GM23248 (cell line): Measurements from ENCODE around the gene MEI4. TPM values are rescaled to one million over a fixed set of nuclear protein-coding genes. Genes with fewer than 3 reads are reported as not detected.
"Not testable (repeated sequence)": the region's sequence is repeated elsewhere in the genome, so short reads cannot be mapped to it uniquely, and the experiment has no call there.

Experiments
- DNase-seq: peaks from one replicate; pipeline ENCODE4 v3.0.0-alpha.2; 2015
- H2AFZ ChIP-seq: fragments of 200-600 bp; sonication (generic); 2 replicates; pipeline ENCODE4 v1.6.1; 2016; ENCODE audit warnings: antibody characterized with exemption
- H3F3A ChIP-seq: fragments of 200-600 bp; sonication (generic); 2 replicates; pipeline ENCODE4 v1.6.1; 2016; ENCODE audit warnings: mild to moderate bottlenecking, antibody characterized with exemption, mixed run types; ENCODE audit not compliant: insufficient read depth
- H3K27ac ChIP-seq: fragments of 200-600 bp; sonication (generic); 2 replicates; pipeline ENCODE4 v1.5.1; 2016; ENCODE audit warnings: mild to moderate bottlenecking
- H3K27me3 ChIP-seq: fragments of 200-600 bp; sonication (generic); replicated peaks from 2 replicates; pipeline ENCODE4 v1.6.1; 2016; ENCODE audit warnings: mild to moderate bottlenecking; ENCODE audit not compliant: insufficient read depth
- H3K36me3 ChIP-seq: fragments of 200-600 bp; sonication (generic); 2 replicates; pipeline ENCODE4 v1.6.1; 2016; ENCODE audit warnings: low read depth, mild to moderate bottlenecking
- H3K4me1 ChIP-seq: fragments of 200-600 bp; sonication (generic); 2 replicates; pipeline ENCODE4 v1.6.1; 2016; ENCODE audit warnings: mild to moderate bottlenecking; ENCODE audit not compliant: insufficient read depth
- H3K4me2 ChIP-seq: fragments of 200-600 bp; sonication (generic); one replicate; pipeline ENCODE4 v1.6.1; 2016; ENCODE audit warnings: mild to moderate bottlenecking; ENCODE audit not compliant: unreplicated experiment
- H3K4me3 ChIP-seq: fragments of 200-600 bp; sonication (generic); 2 replicates; pipeline ENCODE4 v1.5.1; 2016; ENCODE audit warnings: mild to moderate bottlenecking
- H3K79me2 ChIP-seq: fragments of 200-600 bp; sonication (generic); 2 replicates; pipeline ENCODE4 v1.6.1; 2016; ENCODE audit warnings: mild to moderate bottlenecking; ENCODE audit not compliant: insufficient read depth
- H3K9ac ChIP-seq: fragments of 200-600 bp; sonication (generic); 2 replicates; pipeline ENCODE4 v1.6.1; 2016; ENCODE audit warnings: mild to moderate bottlenecking
- H3K9me2 ChIP-seq: fragments of 200-600 bp; sonication (generic); 2 replicates; pipeline ENCODE4 v1.6.1; 2016; ENCODE audit warnings: mixed run types, mild to moderate bottlenecking, moderate library complexity; ENCODE audit not compliant: insufficient read depth
- H3K9me3 ChIP-seq: fragments of 200-600 bp; sonication (generic); one replicate; pipeline ENCODE4 v1.6.1; 2017; ENCODE audit warnings: low read depth
- H4K20me1 ChIP-seq: fragments of 200-600 bp; sonication (generic); 2 replicates; pipeline ENCODE4 v1.6.0; 2016; ENCODE audit not compliant: insufficient read depth
- EZH2 ChIP-seq: fragments of 200-600 bp; sonication (generic); IDR thresholded peaks from 2 replicates; pipeline ENCODE4 v1.6.1; 2018; ENCODE audit warnings: antibody characterized with exemption, mild to moderate bottlenecking; ENCODE audit not compliant: insufficient read depth, poor library complexity, severe bottlenecking
- EZH2phosphoT487 ChIP-seq: fragments of 200-600 bp; sonication (generic); IDR thresholded peaks from 2 replicates; pipeline ENCODE4 v1.6.1; 2018; ENCODE audit warnings: antibody characterized with exemption, moderate library complexity, mild to moderate bottlenecking, low read depth; ENCODE audit not compliant: insufficient read depth
- WGBS, 2 experiments: methylation state at CpG; one replicate each; pipeline ENCODE4 v1.1.6; 2015 to 2017; ENCODE audit warnings: low lambda C conversion rate in 2 of 2, low coverage in 1 of 2; ENCODE audit errors: missing lambda C conversion rate in 2 of 2; 5-methylcytosine and 5-hydroxymethylcytosine counted together
- in situ Hi-C: fragments of 300-500 bp; cut with MboI; formaldehyde crosslinking; loops from 2 replicates; pipeline ENCODE4 v1.15.0; 2020
- polyA plus RNA-seq: library from polyadenylated mRNA; unstranded; fragments of >200 nt; fragmentation: Nextera tagmentation; extraction: Ambion mirVana; gene quantifications from 2 replicates; pipeline ENCODE4 v1.2.1, GENCODE V29; 2016
- total RNA-seq: library from RNA; depleted of rRNA; stranded (reverse); fragments of >200 nt; shearing (Covaris generic); gene quantifications from 2 replicates; pipeline ENCODE4 v1.2.3, GENCODE V29; 2014

MEI4 gene
- total and polyA plus RNA-seq, 2 experiments from 2014 or later = 0.04 TPM; not detected in 1

DNA sequence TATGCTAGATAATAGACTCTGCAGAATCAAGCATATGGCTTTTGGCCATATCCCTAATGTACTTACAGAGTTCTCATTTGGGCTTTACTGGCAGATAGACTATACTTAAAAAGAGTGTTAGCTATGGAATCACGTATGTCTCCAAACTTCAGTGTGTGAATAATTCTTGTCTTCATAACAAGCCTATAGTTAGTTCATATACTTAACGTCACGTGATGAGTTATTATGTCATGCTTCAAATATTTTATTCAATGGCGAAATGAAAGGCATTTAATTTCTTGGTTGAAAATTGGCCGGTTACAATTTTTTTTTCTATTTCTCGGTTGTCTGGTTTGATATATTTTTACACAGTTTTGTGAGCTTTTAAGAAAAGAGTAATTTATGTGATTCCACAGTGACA is 62.7 kb downstream of the MEI4 start:
- no peaks in the 10 kb centered on the region for H3K36me3 ChIP-seq
- H3K4me2 ChIP-seq = no peak overlapping the region
- no peak for DNase-seq
- no peaks in the 10 kb centered on the region for H3F3A ChIP-seq
- no peaks in the 10 kb centered on the region for H3K9me2 ChIP-seq
- no peak overlapping the region for H3K27ac ChIP-seq
- no peak overlapping the region for H3K4me3 ChIP-seq
- no peaks in the 10 kb centered on the region for H3K79me2 ChIP-seq
- no peak overlapping the region for H3K9ac ChIP-seq
- H2AFZ ChIP-seq = no peak overlapping the region
- no peaks in the 10 kb centered on the region for H3K4me1 ChIP-seq
- no peaks in the 10 kb centered on the region for H3K27me3 ChIP-seq
- H3K9me3 ChIP-seq = no peaks in the 10 kb centered on the region
- in situ Hi-C loops = no loop called here
- WGBS, 2 experiments = 20 to 24% methylated on average over 6 of the region's 6 CpGs
- TF ChIP-seq EZH2phosphoT487 (no peak), EZH2 (no peak)
- H4K20me1 ChIP-seq = no peaks in the 10 kb centered on the region

DNA sequence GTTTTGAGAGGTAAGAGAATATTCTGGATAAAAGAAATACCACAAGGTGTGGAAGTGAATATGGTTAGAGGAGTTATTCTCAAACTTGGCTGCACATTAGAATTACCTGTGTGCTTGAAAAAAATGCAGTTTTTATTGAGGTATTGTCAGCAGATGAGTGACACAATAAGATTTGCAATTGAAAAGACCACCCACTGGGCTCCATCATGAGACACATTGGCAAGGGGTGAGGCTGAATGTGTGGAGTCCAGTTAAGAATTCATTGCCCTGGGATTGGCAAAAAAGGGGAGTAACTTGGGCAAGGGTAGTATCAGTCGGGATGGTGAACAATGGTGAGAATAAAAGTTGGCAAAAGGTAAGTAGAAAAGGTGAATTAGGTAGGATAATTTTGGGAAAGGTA is 63.5 kb downstream of the MEI4 start:
- H2AFZ ChIP-seq = no peak overlapping the region
- in situ Hi-C loops = no loop called here
- no peak overlapping the region for H3K4me2 ChIP-seq
- no peak overlapping the region for H3K4me3 ChIP-seq
- no peak overlapping the region for H3K27ac ChIP-seq
- no peak overlapping the region for H3K9ac ChIP-seq
- WGBS, 2 experiments = 3 to 9% methylated on average over 1 of the region's 1 CpG
- no peaks in the 10 kb centered on the region for H3K4me1 ChIP-seq
- H4K20me1 ChIP-seq = no peaks in the 10 kb centered on the region
- no peak for DNase-seq
- no peaks in the 10 kb centered on the region for H3K79me2 ChIP-seq
- H3F3A ChIP-seq = no peaks in the 10 kb centered on the region
- no peaks in the 10 kb centered on the region for H3K27me3 ChIP-seq
- H3K9me3 ChIP-seq = no peaks in the 10 kb centered on the region
- H3K9me2 ChIP-seq = no peaks in the 10 kb centered on the region
- H3K36me3 ChIP-seq = no peaks in the 10 kb centered on the region
- TF ChIP-seq EZH2 (no peak), EZH2phosphoT487 (no peak)

DNA sequence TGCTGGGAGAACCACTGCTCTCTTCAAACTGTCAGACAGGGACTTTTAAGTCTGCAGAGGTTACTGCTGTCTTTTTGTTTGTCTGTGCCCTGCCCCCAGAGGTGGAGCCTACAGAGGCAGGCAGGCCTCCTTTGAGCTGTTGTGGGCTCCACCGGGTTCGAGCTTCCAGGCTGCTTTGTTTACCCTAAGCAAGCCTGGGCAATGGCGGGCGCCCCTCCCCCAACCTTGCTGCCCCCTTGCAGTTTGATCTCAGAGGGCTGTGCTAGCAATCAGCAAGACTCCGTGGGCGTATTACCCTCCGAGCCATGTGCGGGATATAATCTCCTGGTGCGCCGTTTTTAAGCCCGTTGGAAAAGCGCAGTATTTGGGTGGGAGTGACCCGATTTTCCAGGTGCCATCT is 83.2 kb downstream of the MEI4 start:
- 46 to 51% methylated on average over 13 of the region's 13 CpGs for WGBS, 2 experiments
- H3K4me3 ChIP-seq, H3K79me2 ChIP-seq, in situ Hi-C loops, DNase-seq, H3K4me1 ChIP-seq, H3F3A ChIP-seq, H3K27me3 ChIP-seq, H2AFZ ChIP-seq, H3K9ac ChIP-seq, H3K4me2 ChIP-seq, H3K27ac ChIP-seq, H3K9me2 ChIP-seq, H4K20me1 ChIP-seq, H3K36me3 ChIP-seq, H3K9me3 ChIP-seq: not testable (repeated sequence)

DNA sequence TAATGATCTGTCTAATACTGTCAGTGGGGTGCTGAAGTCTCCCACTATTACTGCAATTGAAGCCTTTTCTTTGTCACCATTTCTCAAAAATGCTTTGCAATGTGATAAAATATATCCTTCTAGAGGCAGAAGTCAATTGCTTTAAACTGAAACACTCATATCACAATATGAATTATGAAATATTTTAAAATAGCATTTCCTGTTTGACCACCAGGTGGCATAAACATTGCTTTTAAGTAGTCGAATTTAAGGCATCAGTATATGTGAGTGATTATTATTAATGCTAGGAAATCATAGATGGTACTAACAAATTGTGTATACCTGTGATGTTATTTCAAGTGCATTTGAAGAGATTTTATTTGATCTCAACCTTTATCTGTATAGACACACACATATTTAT is 87.5 kb downstream of the MEI4 start:
- whole genome bisulfite sequencing, 2 experiments = 0 to 4% methylated on average over 1 of the region's 1 CpG
- Histone ChIP-seq H3K4me2 (no peak overlapping the region), H3K27me3 (no peaks in the 10 kb centered on the region), H3K9me2 (no peaks in the 10 kb centered on the region), H4K20me1 (no peaks in the 10 kb centered on the region), H3K9me3 (no peaks in the 10 kb centered on the region), H2AFZ (no peak overlapping the region), H3K27ac (no peak overlapping the region), H3K4me1 (no peaks in the 10 kb centered on the region), H3K79me2 (no peaks in the 10 kb centered on the region), H3K4me3 (no peak overlapping the region), H3K36me3 (no peaks in the 10 kb centered on the region), H3F3A (no peaks in the 10 kb centered on the region), H3K9ac (no peak overlapping the region)
- peak; percentile 53 for DNase-seq
- in situ Hi-C loops = no loop called here
- TF ChIP-seq EZH2phosphoT487 (no peak), EZH2 (no peak)

DNA sequence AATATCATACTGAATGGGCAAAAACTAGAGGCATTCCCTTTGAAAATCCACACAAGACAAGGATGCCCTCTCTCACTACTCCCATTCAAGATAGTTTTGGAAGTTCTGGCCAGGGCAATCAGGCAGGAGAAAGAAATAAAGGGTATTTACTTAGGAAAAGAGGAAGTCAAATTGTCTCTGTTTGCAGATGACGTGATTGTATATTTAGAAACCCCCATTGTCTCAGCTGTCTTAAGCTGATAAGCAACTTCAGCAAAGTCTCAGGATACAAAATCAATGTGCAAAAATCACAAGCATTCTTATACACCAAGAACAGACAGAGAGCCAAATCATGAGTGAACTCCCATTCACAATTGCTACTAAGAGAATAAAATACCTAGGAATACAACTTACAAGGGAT is 99.3 kb downstream of the MEI4 start:
- H3K9ac ChIP-seq, in situ Hi-C loops, H3K79me2 ChIP-seq, H3K4me2 ChIP-seq, H3K27ac ChIP-seq, H2AFZ ChIP-seq, DNase-seq, H3K27me3 ChIP-seq, H4K20me1 ChIP-seq, H3K4me3 ChIP-seq, H3K4me1 ChIP-seq, H3K9me2 ChIP-seq, H3K36me3 ChIP-seq, H3K9me3 ChIP-seq, H3F3A ChIP-seq: not testable (repeated sequence)
- 7 to 14% methylated on average over 1 of the region's 1 CpG for WGBS, 2 experiments
